HEK293 (cell line): ENCODE data around the gene EDIL3.
A peak's percentile ranks its signal among the peaks of the same experiment; 100 is the strongest.

ENCODE experiments used
- GFI1B ChIP-seq: fragments of 450-650 bp; formaldehyde crosslinking; IDR thresholded peaks from 2 replicates; pipeline ENCODE4 v1.5.1; 2016; ENCODE audit warnings: missing biosample characterization, missing genetic modification characterization
- GLI4 ChIP-seq: fragments of 450-650 bp; formaldehyde crosslinking; IDR thresholded peaks from 2 replicates; pipeline ENCODE4 v1.5.1; 2016; ENCODE audit warnings: missing biosample characterization, missing genetic modification characterization
- GLIS1 ChIP-seq: fragments of 450-650 bp; formaldehyde crosslinking; IDR thresholded peaks from 2 replicates; pipeline ENCODE4 v1.5.1; 2016; ENCODE audit warnings: missing biosample characterization, missing genetic modification characterization
- HOXA7 ChIP-seq: sonication (generic); formaldehyde crosslinking; IDR thresholded peaks from 2 replicates; pipeline ENCODE4 v1.8.1; 2022; ENCODE audit warnings: missing genetic modification reagents, borderline replicate concordance
- KLF16 ChIP-seq: fragments of 450-650 bp; formaldehyde crosslinking; IDR thresholded peaks from 2 replicates; pipeline ENCODE4 v1.5.1; 2017; ENCODE audit warnings: missing biosample characterization, missing genetic modification characterization
- KLF7 ChIP-seq: fragments of 450-650 bp; formaldehyde crosslinking; IDR thresholded peaks from 2 replicates; pipeline ENCODE4 v1.5.1; 2016; ENCODE audit warnings: missing biosample characterization, missing genetic modification characterization, borderline replicate concordance
- MEIS1 ChIP-seq: sonication (generic); formaldehyde crosslinking; IDR thresholded peaks from 2 replicates; pipeline ENCODE4 v1.8.1; 2022; ENCODE audit warnings: missing genetic modification reagents, mild to moderate bottlenecking, borderline replicate concordance
- SCRT1 ChIP-seq: fragments of 450-650 bp; formaldehyde crosslinking; IDR thresholded peaks from 2 replicates; pipeline ENCODE4 v1.5.1; 2016; ENCODE audit warnings: missing biosample characterization, missing genetic modification characterization, borderline replicate concordance
- SCRT2 ChIP-seq: fragments of 450-650 bp; formaldehyde crosslinking; IDR thresholded peaks from 2 replicates; pipeline ENCODE4 v1.5.1; 2016; ENCODE audit warnings: missing biosample characterization, missing genetic modification characterization
- SP3 ChIP-seq: fragments of 450-650 bp; formaldehyde crosslinking; IDR thresholded peaks from 2 replicates; pipeline ENCODE4 v1.5.1; 2016; ENCODE audit warnings: missing biosample characterization, missing genetic modification characterization
- TCF7L2 ChIP-seq: IDR thresholded peaks from 2 replicates; pipeline ENCODE4 v1.6.1; 2011; ENCODE audit warnings: low read depth, mild to moderate bottlenecking, inconsistent platforms, low read length, moderate library complexity, borderline replicate concordance
- ZBTB20 ChIP-seq: fragments of 450-650 bp; formaldehyde crosslinking; IDR thresholded peaks from 2 replicates; pipeline ENCODE4 v1.5.1; 2016; ENCODE audit warnings: missing biosample characterization, missing genetic modification characterization
- ZBTB7A ChIP-seq: fragments of 450-650 bp; formaldehyde crosslinking; IDR thresholded peaks from 2 replicates; pipeline ENCODE4 v1.5.1; 2016; ENCODE audit warnings: low read depth, missing biosample characterization, missing genetic modification characterization
- ZBTB8A ChIP-seq: fragments of 450-650 bp; formaldehyde crosslinking; IDR thresholded peaks from 2 replicates; pipeline ENCODE4 v1.5.1; 2016; ENCODE audit warnings: missing biosample characterization, missing genetic modification characterization
- ZEB2 ChIP-seq: fragments of 450-650 bp; formaldehyde crosslinking; IDR thresholded peaks from 2 replicates; pipeline ENCODE4 v1.5.1; 2016; ENCODE audit warnings: missing biosample characterization, missing genetic modification characterization
- ZFP3 ChIP-seq: fragments of 450-650 bp; formaldehyde crosslinking; IDR thresholded peaks from 2 replicates; pipeline ENCODE4 v1.5.1; 2016; ENCODE audit warnings: low read depth, missing biosample characterization, missing genetic modification characterization
- ZNF157 ChIP-seq: fragments of 450-650 bp; formaldehyde crosslinking; IDR thresholded peaks from 2 replicates; pipeline ENCODE4 v1.5.1; 2016; ENCODE audit warnings: missing biosample characterization, missing genetic modification characterization
- ZNF266 ChIP-seq: fragments of 450-650 bp; formaldehyde crosslinking; IDR thresholded peaks from 2 replicates; pipeline ENCODE4 v1.5.1; 2016; ENCODE audit warnings: missing biosample characterization, missing genetic modification characterization, low read depth
- ZNF423 ChIP-seq: fragments of 450-650 bp; formaldehyde crosslinking; IDR thresholded peaks from 2 replicates; pipeline ENCODE4 v1.5.1; 2016; ENCODE audit warnings: missing biosample characterization, missing genetic modification characterization
- ZNF549 ChIP-seq: fragments of 450-650 bp; IDR thresholded peaks from 2 replicates; pipeline ENCODE4 v1.5.1; 2018; ENCODE audit warnings: missing biosample characterization, missing genetic modification characterization, mild to moderate bottlenecking, inconsistent platforms, moderate library complexity
- ZNF571 ChIP-seq: fragments of 450-650 bp; formaldehyde crosslinking; IDR thresholded peaks from 2 replicates; pipeline ENCODE4 v1.5.0; 2017; ENCODE audit warnings: missing biosample characterization, missing genetic modification characterization
- ZNF596 ChIP-seq: fragments of 450-650 bp; IDR thresholded peaks from 2 replicates; pipeline ENCODE4 v1.5.0; 2018; ENCODE audit warnings: missing biosample characterization, mild to moderate bottlenecking, missing genetic modification characterization, moderate library complexity
- ZNF654 ChIP-seq: fragments of 450-650 bp; formaldehyde crosslinking; IDR thresholded peaks from 2 replicates; pipeline ENCODE4 v1.5.1; 2016; ENCODE audit warnings: low read depth, missing biosample characterization, missing genetic modification characterization
- ZNF658 ChIP-seq: fragments of 450-650 bp; formaldehyde crosslinking; IDR thresholded peaks from 2 replicates; pipeline ENCODE4; 2016; ENCODE audit warnings: missing biosample characterization, missing genetic modification characterization
- ZNF76 ChIP-seq: fragments of 450-650 bp; formaldehyde crosslinking; IDR thresholded peaks from 2 replicates; pipeline ENCODE4; 2016; ENCODE audit warnings: low read depth, missing biosample characterization, missing genetic modification characterization, borderline replicate concordance
- ZXDB ChIP-seq: fragments of 450-650 bp; formaldehyde crosslinking; IDR thresholded peaks from 2 replicates; pipeline ENCODE4 v1.5.1; 2016; ENCODE audit warnings: missing biosample characterization, missing genetic modification characterization
- TF ChIP-seq, protein P1 (sequence below): fragments of 450-650 bp; formaldehyde crosslinking; IDR thresholded peaks from 2 replicates; pipeline ENCODE4 v1.5.1; 2016; ENCODE audit warnings: missing biosample characterization, missing genetic modification characterization, borderline replicate concordance
- TF ChIP-seq, protein P2 (sequence below): fragments of 450-650 bp; formaldehyde crosslinking; IDR thresholded peaks from 2 replicates; pipeline ENCODE4 v1.5.1; 2016; ENCODE audit warnings: missing biosample characterization, missing genetic modification characterization
- TF ChIP-seq, protein P3 (sequence below): fragments of 450-650 bp; formaldehyde crosslinking; IDR thresholded peaks from 2 replicates; pipeline ENCODE4 v1.5.1; 2016; ENCODE audit warnings: missing biosample characterization, missing genetic modification characterization
- TF ChIP-seq, protein P4 (sequence below): fragments of 450-650 bp; formaldehyde crosslinking; IDR thresholded peaks from 2 replicates; pipeline ENCODE4 v1.5.1; 2016; ENCODE audit warnings: missing biosample characterization, missing genetic modification characterization
- TF ChIP-seq, protein P5 (sequence below): fragments of 450-650 bp; formaldehyde crosslinking; IDR thresholded peaks from 2 replicates; pipeline ENCODE4 v1.5.1; 2016; ENCODE audit warnings: missing biosample characterization, missing genetic modification characterization
- TF ChIP-seq, protein P6 (sequence below): fragments of 450-650 bp; IDR thresholded peaks from 2 replicates; pipeline ENCODE4 v1.5.1; 2018; ENCODE audit warnings: missing biosample characterization, missing genetic modification characterization

Gene EDIL3

DNA sequence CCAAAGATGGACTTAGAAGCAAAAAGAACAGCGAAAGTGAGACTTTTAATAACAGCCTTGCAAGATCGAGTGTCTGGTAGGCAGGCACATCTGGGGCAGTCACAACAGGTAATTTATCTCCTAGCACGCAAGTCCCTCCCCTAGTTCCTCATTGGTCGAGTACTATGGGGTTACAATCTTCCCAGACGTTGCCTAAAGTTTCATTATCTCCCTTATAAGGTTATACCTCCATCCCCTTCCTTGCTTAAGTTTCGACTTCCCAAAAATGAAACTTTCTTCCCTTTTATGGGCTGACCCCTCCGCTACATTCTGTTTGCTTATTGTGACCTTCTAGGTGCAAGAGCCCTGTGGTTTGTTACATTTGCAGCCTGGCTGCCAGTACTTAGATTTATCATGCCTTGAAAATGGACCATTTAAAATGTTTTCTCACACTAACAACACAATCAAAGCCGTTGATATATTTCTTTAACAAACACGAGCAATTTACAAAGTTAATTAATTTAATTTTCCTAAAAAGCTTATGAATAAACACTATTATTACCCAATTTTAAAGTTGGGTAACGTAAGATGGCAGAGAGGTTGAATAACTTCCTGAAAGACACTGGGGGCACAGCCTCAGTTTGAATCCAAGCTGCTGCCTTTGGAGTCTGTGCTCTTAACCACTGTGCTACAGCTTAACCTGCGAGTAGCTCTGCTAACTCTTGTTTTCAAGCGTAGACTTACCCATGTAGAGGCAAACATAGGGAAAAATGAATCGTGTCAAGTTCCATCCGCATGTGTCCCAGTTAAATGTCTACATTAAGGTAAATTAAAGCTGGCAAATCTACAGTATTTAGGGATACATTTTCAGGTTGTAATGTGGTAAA lies 91.7 kb downstream of the EDIL3 start (continued):
- TF ChIP-seq TCF7L2 (no peak), SCRT2 (tag by site-specific recombination) (peak; percentile 71; the same call in 1 of the 2 replicates), ZBTB7A (tag by site-specific recombination) (no peak), KLF7 (no peak), ZBTB8A (peak; percentile 19), ZXDB (tag by site-specific recombination) (peak; percentile 72), MEIS1 (CRISPR knock-in tag) (no peak), ZNF76 (tag by site-specific recombination) (no peak), ZNF549 (tag by site-specific recombination) (no peak), GLI4 (tag by site-specific recombination) (no peak), HOXA7 (CRISPR knock-in tag) (no peak), ZNF266 (tag by site-specific recombination) (no peak), SP3 (tag by site-specific recombination) (peak; percentile 26; the same call in 1 of the 2 replicates), ZNF157 (tag by site-specific recombination) (no peak), SCRT1 (tag by site-specific recombination) (no peak), ZNF423 (tag by site-specific recombination) (no peak), GFI1B (tag by site-specific recombination) (no peak), KLF16 (tag by site-specific recombination) (no peak), ZBTB20 (tag by site-specific recombination) (no peak), GLIS1 (no peak), ZNF596 (tag by site-specific recombination) (no peak), ZNF571 (no peak), ZFP3 (tag by site-specific recombination) (no peak), ZNF658 (tag by site-specific recombination) (no peak), ZEB2 (tag by site-specific recombination) (no peak; the same call in 1 of the 2 replicates), ZNF654 (no peak)
- TF ChIP-seq, protein P1, sequence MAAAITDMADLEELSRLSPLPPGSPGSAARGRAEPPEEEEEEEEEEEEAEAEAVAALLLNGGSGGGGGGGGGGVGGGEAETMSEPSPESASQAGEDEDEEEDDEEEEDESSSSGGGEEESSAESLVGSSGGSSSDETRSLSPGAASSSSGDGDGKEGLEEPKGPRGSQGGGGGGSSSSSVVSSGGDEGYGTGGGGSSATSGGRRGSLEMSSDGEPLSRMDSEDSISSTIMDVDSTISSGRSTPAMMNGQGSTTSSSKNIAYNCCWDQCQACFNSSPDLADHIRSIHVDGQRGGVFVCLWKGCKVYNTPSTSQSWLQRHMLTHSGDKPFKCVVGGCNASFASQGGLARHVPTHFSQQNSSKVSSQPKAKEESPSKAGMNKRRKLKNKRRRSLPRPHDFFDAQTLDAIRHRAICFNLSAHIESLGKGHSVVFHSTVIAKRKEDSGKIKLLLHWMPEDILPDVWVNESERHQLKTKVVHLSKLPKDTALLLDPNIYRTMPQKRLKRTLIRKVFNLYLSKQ (tag by site-specific recombination), result no peak
- TF ChIP-seq, protein P2, sequence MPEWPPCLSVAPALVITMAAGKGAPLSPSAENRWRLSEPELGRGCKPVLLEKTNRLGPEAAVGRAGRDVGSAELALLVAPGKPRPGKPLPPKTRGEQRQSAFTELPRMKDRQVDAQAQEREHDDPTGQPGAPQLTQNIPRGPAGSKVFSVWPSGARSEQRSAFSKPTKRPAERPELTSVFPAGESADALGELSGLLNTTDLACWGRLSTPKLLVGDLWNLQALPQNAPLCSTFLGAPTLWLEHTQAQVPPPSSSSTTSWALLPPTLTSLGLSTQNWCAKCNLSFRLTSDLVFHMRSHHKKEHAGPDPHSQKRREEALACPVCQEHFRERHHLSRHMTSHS (tag by site-specific recombination), result no peak
- TF ChIP-seq, protein P3, sequence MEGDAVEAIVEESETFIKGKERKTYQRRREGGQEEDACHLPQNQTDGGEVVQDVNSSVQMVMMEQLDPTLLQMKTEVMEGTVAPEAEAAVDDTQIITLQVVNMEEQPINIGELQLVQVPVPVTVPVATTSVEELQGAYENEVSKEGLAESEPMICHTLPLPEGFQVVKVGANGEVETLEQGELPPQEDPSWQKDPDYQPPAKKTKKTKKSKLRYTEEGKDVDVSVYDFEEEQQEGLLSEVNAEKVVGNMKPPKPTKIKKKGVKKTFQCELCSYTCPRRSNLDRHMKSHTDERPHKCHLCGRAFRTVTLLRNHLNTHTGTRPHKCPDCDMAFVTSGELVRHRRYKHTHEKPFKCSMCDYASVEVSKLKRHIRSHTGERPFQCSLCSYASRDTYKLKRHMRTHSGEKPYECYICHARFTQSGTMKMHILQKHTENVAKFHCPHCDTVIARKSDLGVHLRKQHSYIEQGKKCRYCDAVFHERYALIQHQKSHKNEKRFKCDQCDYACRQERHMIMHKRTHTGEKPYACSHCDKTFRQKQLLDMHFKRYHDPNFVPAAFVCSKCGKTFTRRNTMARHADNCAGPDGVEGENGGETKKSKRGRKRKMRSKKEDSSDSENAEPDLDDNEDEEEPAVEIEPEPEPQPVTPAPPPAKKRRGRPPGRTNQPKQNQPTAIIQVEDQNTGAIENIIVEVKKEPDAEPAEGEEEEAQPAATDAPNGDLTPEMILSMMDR (tag by site-specific recombination), result 0 out of 2 replicates have a peak, but pooled peaks have one; percentile 8
- TF ChIP-seq, protein P4, sequence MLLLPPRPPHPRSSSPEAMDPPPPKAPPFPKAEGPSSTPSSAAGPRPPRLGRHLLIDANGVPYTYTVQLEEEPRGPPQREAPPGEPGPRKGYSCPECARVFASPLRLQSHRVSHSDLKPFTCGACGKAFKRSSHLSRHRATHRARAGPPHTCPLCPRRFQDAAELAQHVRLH (tag by site-specific recombination), result peak; percentile 29; the same call in 1 of the 2 replicates
- TF ChIP-seq, protein P5, sequence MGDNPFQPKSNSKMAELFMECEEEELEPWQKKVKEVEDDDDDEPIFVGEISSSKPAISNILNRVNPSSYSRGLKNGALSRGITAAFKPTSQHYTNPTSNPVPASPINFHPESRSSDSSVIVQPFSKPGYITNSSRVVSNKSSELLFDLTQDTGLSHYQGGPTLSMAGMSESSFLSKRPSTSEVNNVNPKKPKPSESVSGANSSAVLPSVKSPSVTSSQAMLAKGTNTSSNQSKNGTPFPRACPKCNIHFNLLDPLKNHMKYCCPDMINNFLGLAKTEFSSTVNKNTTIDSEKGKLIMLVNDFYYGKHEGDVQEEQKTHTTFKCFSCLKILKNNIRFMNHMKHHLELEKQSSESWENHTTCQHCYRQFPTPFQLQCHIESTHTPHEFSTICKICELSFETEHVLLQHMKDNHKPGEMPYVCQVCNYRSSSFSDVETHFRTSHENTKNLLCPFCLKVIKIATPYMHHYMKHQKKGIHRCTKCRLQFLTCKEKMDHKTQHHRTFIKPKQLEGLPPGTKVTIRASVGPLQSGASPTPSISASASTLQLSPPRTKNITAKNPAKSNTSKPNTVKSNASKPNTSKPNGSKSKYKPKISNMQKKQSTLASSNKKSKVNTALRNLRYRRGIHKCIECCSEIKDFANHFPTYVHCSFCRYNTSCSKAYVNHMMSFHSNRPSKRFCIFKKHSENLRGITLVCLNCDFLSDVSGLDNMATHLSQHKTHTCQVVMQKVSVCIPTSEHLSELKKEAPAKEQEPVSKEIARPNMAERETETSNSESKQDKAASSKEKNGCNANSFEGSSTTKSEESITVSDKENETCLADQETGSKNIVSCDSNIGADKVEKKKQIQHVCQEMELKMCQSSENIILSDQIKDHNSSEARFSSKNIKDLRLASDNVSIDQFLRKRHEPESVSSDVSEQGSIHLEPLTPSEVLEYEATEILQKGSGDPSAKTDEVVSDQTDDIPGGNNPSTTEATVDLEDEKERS (tag by site-specific recombination), result no peak
- TF ChIP-seq, protein P6, sequence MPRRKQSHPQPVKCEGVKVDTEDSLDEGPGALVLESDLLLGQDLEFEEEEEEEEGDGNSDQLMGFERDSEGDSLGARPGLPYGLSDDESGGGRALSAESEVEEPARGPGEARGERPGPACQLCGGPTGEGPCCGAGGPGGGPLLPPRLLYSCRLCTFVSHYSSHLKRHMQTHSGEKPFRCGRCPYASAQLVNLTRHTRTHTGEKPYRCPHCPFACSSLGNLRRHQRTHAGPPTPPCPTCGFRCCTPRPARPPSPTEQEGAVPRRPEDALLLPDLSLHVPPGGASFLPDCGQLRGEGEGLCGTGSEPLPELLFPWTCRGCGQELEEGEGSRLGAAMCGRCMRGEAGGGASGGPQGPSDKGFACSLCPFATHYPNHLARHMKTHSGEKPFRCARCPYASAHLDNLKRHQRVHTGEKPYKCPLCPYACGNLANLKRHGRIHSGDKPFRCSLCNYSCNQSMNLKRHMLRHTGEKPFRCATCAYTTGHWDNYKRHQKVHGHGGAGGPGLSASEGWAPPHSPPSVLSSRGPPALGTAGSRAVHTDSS (tag by site-specific recombination), result no peak
